ENCODE measurements around the gene ARHGAP1. TPM values are rescaled to one million over a fixed set of nuclear protein-coding genes. Genes with fewer than 3 reads are reported as not detected.

The ARHGAP1 gene
- polyA plus RNA-seq, 3 donors from 2014 or later, result 38.6 to 104 (median 60.4) TPM

- DNase-seq, result no peak
- Mint-ChIP-seq H3K4me3 (no peak overlapping the region), H3K9me3 (no peaks in the 10 kb centered on the region), H3K4me1 (no peaks in the 10 kb centered on the region), H3K36me3 (no peaks in the 10 kb centered on the region), H3K27ac (no peak overlapping the region), H3K27me3 (ENCODE audit: low read depth in 3 of 3) (peaks cover 0 to 2% (median 0%) of the 10 kb centered on the region in 3 donors)
These were observed 28.9 kb upstream of the ARHGAP1 start for GRCh38 chr11:46729110-46730027.

- DNase-seq, result no peak
- Mint-ChIP-seq H3K9me3 (no peaks in the 10 kb centered on the region), H3K36me3 (no peaks in the 10 kb centered on the region), H3K27me3 (ENCODE audit: low read depth in 3 of 3) (peaks cover 0 to 2% (median under 1%) of the 10 kb centered on the region in 3 donors), H3K4me1 (no peaks in the 10 kb centered on the region), H3K27ac (no peak overlapping the region), H3K4me3 (no peak overlapping the region)
These were observed 28.2 kb upstream of the ARHGAP1 start for GRCh38 chr11:46728659-46729040.

- no peak for DNase-seq
- H3K4me3 Mint-ChIP-seq, result no peak overlapping the region
- no peaks in the 10 kb centered on the region for H3K9me3 Mint-ChIP-seq
- H3K36me3 Mint-ChIP-seq, result no peaks in the 10 kb centered on the region
- no peaks in the 10 kb centered on the region for H3K4me1 Mint-ChIP-seq
- no peak overlapping the region for H3K27ac Mint-ChIP-seq
- H3K27me3 Mint-ChIP-seq (ENCODE audit: low read depth in 3 of 3), result peaks cover 0 to 2% (median 1%) of the 10 kb centered on the region in 3 donors
These were observed 27.7 kb upstream of the ARHGAP1 start for GRCh38 chr11:46727952-46728658.

GRCh38 chr11:46726206-46726862 lies 25.9 kb upstream of the ARHGAP1 start:
- no peak overlapping the region for H3K27ac Mint-ChIP-seq
- peaks cover 1 to 3% (median 2%) of the 10 kb centered on the region in 3 donors for H3K27me3 Mint-ChIP-seq (ENCODE audit: low read depth in 3 of 3)

GRCh38 chr11:46725338-46726205 lies 25.2 kb upstream of the ARHGAP1 start:
- Mint-ChIP-seq H3K27ac (no peak overlapping the region), H3K9me3 (no peaks in the 10 kb centered on the region), H3K4me3 (no peak overlapping the region), H3K36me3 (no peaks in the 10 kb centered on the region), H3K27me3 (ENCODE audit: low read depth in 3 of 3) (peaks cover 1 to 4% (median 3%) of the 10 kb centered on the region in 3 donors), H3K4me1 (no peaks in the 10 kb centered on the region)
- DNase-seq, result no peak

More at GRCh38 chr11:46726206-46726862, 25.9 kb upstream of the ARHGAP1 start:
- no peaks in the 10 kb centered on the region for H3K36me3 Mint-ChIP-seq
- no peaks in the 10 kb centered on the region for H3K9me3 Mint-ChIP-seq
- H3K4me3 Mint-ChIP-seq, result no peak overlapping the region
- no peaks in the 10 kb centered on the region for H3K4me1 Mint-ChIP-seq
- no peak for DNase-seq

GRCh38 chr11:46724088-46724487 lies 23.7 kb upstream of the ARHGAP1 start:
- H3K9me3 Mint-ChIP-seq, result no peaks in the 10 kb centered on the region
- H3K4me1 Mint-ChIP-seq, result no peaks in the 10 kb centered on the region
- H3K27ac Mint-ChIP-seq, result no peak overlapping the region
- DNase-seq, result no peak
- H3K4me3 Mint-ChIP-seq, result no peak overlapping the region
- peaks cover 1 to 3% (median 2%) of the 10 kb centered on the region in 3 donors for H3K27me3 Mint-ChIP-seq (ENCODE audit: low read depth in 3 of 3)
- H3K36me3 Mint-ChIP-seq, result no peaks in the 10 kb centered on the region

- Mint-ChIP-seq H3K4me3 (no peak overlapping the region), H3K36me3 (no peaks in the 10 kb centered on the region), H3K27ac (no peak overlapping the region), H3K9me3 (no peaks in the 10 kb centered on the region), H3K4me1 (no peaks in the 10 kb centered on the region), H3K27me3 (ENCODE audit: low read depth in 3 of 3) (peaks cover 1 to 3% (median 2%) of the 10 kb centered on the region in 3 donors)
- DNase-seq, result no peak
These were observed 22.9 kb upstream of the ARHGAP1 start for GRCh38 chr11:46723359-46723680.

GRCh38 chr11:46722566-46723358 lies 22.3 kb upstream of the ARHGAP1 start:
- Mint-ChIP-seq H3K27ac (no peak overlapping the region), H3K4me3 (no peak overlapping the region), H3K27me3 (ENCODE audit: low read depth in 3 of 3) (peaks cover 1 to 3% (median 2%) of the 10 kb centered on the region in 3 donors), H3K4me1 (no peaks in the 10 kb centered on the region), H3K36me3 (no peaks in the 10 kb centered on the region), H3K9me3 (no peaks in the 10 kb centered on the region)
- DNase-seq, result no peak

- DNase-seq, result no peak
- Mint-ChIP-seq H3K27me3 (ENCODE audit: low read depth in 3 of 3) (peaks cover 1 to 3% (median 2%) of the 10 kb centered on the region in 3 donors), H3K9me3 (no peaks in the 10 kb centered on the region), H3K27ac (no peak overlapping the region), H3K4me1 (no peaks in the 10 kb centered on the region), H3K4me3 (no peak overlapping the region), H3K36me3 (no peaks in the 10 kb centered on the region)
These were observed 20.9 kb upstream of the ARHGAP1 start for GRCh38 chr11:46721286-46721685.

GRCh38 chr11:46719543-46720218 lies 19.3 kb upstream of the ARHGAP1 start:
- Mint-ChIP-seq H3K9me3 (no peaks in the 10 kb centered on the region), H3K4me3 (no peak overlapping the region), H3K27ac (no peak overlapping the region), H3K36me3 (no peaks in the 10 kb centered on the region), H3K27me3 (ENCODE audit: low read depth in 3 of 3) (peaks cover 1 to 3% (median 2%) of the 10 kb centered on the region in 3 donors), H3K4me1 (no peaks in the 10 kb centered on the region)
- no peak for DNase-seq

GRCh38 chr11:46719048-46719542 lies 18.7 kb upstream of the ARHGAP1 start, which contains the start of gene F2:
F2 (plus strand) TSS chr11:46719213; CDS start chr11:46719236, 23 bp downstream.
- Mint-ChIP-seq H3K27me3 (ENCODE audit: low read depth in 3 of 3) (peaks cover 1 to 3% (median 2%) of the 10 kb centered on the region in 3 donors), H3K9me3 (no peaks in the 10 kb centered on the region), H3K4me3 (no peak within 1 kb of the TSS), H3K27ac (no peak within 1 kb of the TSS), H3K36me3 (no peaks in the 10 kb centered on the region), H3K4me1 (no peaks in the 10 kb centered on the region)
- DNase-seq, result no peak
